ENCODE data around the gene ABI2.
"Not testable (repeated sequence)": the region's sequence is repeated elsewhere in the genome, so short reads cannot be mapped to it uniquely, and the experiment has no call there.

The ABI2 gene

GRCh38 chr2:203354966-203355365, 26.8 kb downstream of the ABI2 start:
- no peak for TF ChIP-seq CTCF (conservative IDR thresholded peaks at IDR 0.05; ENCODE audit: control insufficient read depth, insufficient read depth, low read depth, low read length)
- no peak for DNase-seq (ENCODE audit: low read depth)

GRCh38 chr2:203359450-203359849, 31.3 kb downstream of the ABI2 start:
- H3K4me3 ChIP-seq (ENCODE audit: control insufficient read depth, low read depth, low read length), result no peak overlapping the region
- no peak for DNase-seq (ENCODE audit: low read depth)
- no peak for TF ChIP-seq CTCF (conservative IDR thresholded peaks at IDR 0.05; ENCODE audit: control insufficient read depth, insufficient read depth, low read depth, low read length)

More at GRCh38 chr2:203354966-203355365, 26.8 kb downstream of the ABI2 start:
- no peak overlapping the region for H3K4me3 ChIP-seq (ENCODE audit: control insufficient read depth, low read depth, low read length)

GRCh38 chr2:203360833-203361430, 32.7 kb downstream of the ABI2 start:
- peak; percentile 12 for DNase-seq (ENCODE audit: low read depth)
- TF ChIP-seq CTCF (conservative IDR thresholded peaks at IDR 0.05; ENCODE audit: control insufficient read depth, insufficient read depth, low read depth, low read length), result no peak

GRCh38 chr2:203361495-203361894, 33.3 kb downstream of the ABI2 start:
- H3K4me3 ChIP-seq (ENCODE audit: control insufficient read depth, low read depth, low read length), result no peak overlapping the region
- TF ChIP-seq CTCF (conservative IDR thresholded peaks at IDR 0.05; ENCODE audit: control insufficient read depth, insufficient read depth, low read depth, low read length), result no peak
- DNase-seq (ENCODE audit: low read depth), result no peak

More at GRCh38 chr2:203360833-203361430, 32.7 kb downstream of the ABI2 start:
- H3K4me3 ChIP-seq (ENCODE audit: control insufficient read depth, low read depth, low read length), result no peak overlapping the region

- H3K4me3 ChIP-seq (ENCODE audit: control insufficient read depth, low read depth, low read length), result no peak overlapping the region
- no peak for TF ChIP-seq CTCF (conservative IDR thresholded peaks at IDR 0.05; ENCODE audit: control insufficient read depth, insufficient read depth, low read depth, low read length)
Measured at GRCh38 chr2:203361922-203362321, 33.7 kb downstream of the ABI2 start.

GRCh38 chr2:203366639-203367466, 38.7 kb downstream of the ABI2 start:
- TF ChIP-seq CTCF (conservative IDR thresholded peaks at IDR 0.05; ENCODE audit: control insufficient read depth, insufficient read depth, low read depth, low read length), result no peak
- DNase-seq (ENCODE audit: low read depth), result no peak

More at GRCh38 chr2:203361922-203362321, 33.7 kb downstream of the ABI2 start:
- DNase-seq (ENCODE audit: low read depth), result peak; percentile 34

GRCh38 chr2:203372706-203373105, 44.5 kb downstream of the ABI2 start:
- not testable (repeated sequence) for H3K4me3 ChIP-seq (ENCODE audit: control insufficient read depth, low read depth, low read length); DNase-seq (ENCODE audit: low read depth)

More at GRCh38 chr2:203366639-203367466, 38.7 kb downstream of the ABI2 start:
- H3K4me3 ChIP-seq (ENCODE audit: control insufficient read depth, low read depth, low read length), result no peak overlapping the region

All from fibroblast of mammary gland (primary cell).